ENCODE data around the gene FKBP1B.

DNA sequence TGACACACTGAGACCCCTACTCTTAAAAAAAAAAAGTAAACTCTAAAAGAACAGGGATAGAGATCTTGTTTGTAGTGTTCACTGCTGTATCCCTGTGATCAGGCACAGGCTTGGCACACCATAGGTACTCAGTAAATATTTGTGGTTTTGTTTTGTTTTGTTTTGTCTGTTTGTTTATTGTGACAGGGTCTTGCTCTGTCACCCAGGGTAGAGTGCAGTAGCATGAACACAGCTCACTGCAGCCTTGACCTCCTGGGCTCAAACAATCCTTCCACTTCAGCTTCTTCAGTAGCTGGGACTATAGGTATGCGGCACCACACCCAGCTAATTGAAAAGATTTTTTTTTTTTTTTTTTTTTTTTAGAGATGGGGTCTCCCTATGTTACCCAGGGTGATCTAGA is 3.4 kb downstream of the FKBP1B start:
- TF ChIP-seq, protein P1, sequence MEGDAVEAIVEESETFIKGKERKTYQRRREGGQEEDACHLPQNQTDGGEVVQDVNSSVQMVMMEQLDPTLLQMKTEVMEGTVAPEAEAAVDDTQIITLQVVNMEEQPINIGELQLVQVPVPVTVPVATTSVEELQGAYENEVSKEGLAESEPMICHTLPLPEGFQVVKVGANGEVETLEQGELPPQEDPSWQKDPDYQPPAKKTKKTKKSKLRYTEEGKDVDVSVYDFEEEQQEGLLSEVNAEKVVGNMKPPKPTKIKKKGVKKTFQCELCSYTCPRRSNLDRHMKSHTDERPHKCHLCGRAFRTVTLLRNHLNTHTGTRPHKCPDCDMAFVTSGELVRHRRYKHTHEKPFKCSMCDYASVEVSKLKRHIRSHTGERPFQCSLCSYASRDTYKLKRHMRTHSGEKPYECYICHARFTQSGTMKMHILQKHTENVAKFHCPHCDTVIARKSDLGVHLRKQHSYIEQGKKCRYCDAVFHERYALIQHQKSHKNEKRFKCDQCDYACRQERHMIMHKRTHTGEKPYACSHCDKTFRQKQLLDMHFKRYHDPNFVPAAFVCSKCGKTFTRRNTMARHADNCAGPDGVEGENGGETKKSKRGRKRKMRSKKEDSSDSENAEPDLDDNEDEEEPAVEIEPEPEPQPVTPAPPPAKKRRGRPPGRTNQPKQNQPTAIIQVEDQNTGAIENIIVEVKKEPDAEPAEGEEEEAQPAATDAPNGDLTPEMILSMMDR (IDR thresholded peaks at IDR 0.05), result no peak
- TF ChIP-seq POLR2AphosphoS5 (IDR thresholded peaks at IDR 0.05) (no peak), POLR2A (IDR thresholded peaks at IDR 0.05) (no peak), EP300 (IDR thresholded peaks at IDR 0.05) (no peak)

Data from upper lobe of left lung (tissue), 4 donors.